GM23248 (cell line): Measurements from ENCODE around the gene IKZF4. TPM values are rescaled to one million over a fixed set of nuclear protein-coding genes. Genes with fewer than 3 reads are reported as not detected.

Source experiments
- DNase-seq: peaks from one replicate; pipeline ENCODE4 v3.0.0-alpha.2; 2015
- H2AFZ ChIP-seq: fragments of 200-600 bp; sonication (generic); 2 replicates; pipeline ENCODE4 v1.6.1; 2016; ENCODE audit warnings: antibody characterized with exemption
- H3F3A ChIP-seq: fragments of 200-600 bp; sonication (generic); 2 replicates; pipeline ENCODE4 v1.6.1; 2016; ENCODE audit warnings: mild to moderate bottlenecking, antibody characterized with exemption, mixed run types; ENCODE audit not compliant: insufficient read depth
- H3K27ac ChIP-seq: fragments of 200-600 bp; sonication (generic); 2 replicates; pipeline ENCODE4 v1.5.1; 2016; ENCODE audit warnings: mild to moderate bottlenecking
- H3K27me3 ChIP-seq: fragments of 200-600 bp; sonication (generic); replicated peaks from 2 replicates; pipeline ENCODE4 v1.6.1; 2016; ENCODE audit warnings: mild to moderate bottlenecking; ENCODE audit not compliant: insufficient read depth
- H3K36me3 ChIP-seq: fragments of 200-600 bp; sonication (generic); 2 replicates; pipeline ENCODE4 v1.6.1; 2016; ENCODE audit warnings: low read depth, mild to moderate bottlenecking
- H3K4me1 ChIP-seq: fragments of 200-600 bp; sonication (generic); 2 replicates; pipeline ENCODE4 v1.6.1; 2016; ENCODE audit warnings: mild to moderate bottlenecking; ENCODE audit not compliant: insufficient read depth
- H3K4me2 ChIP-seq: fragments of 200-600 bp; sonication (generic); one replicate; pipeline ENCODE4 v1.6.1; 2016; ENCODE audit warnings: mild to moderate bottlenecking; ENCODE audit not compliant: unreplicated experiment
- H3K4me3 ChIP-seq: fragments of 200-600 bp; sonication (generic); 2 replicates; pipeline ENCODE4 v1.5.1; 2016; ENCODE audit warnings: mild to moderate bottlenecking
- H3K79me2 ChIP-seq: fragments of 200-600 bp; sonication (generic); 2 replicates; pipeline ENCODE4 v1.6.1; 2016; ENCODE audit warnings: mild to moderate bottlenecking; ENCODE audit not compliant: insufficient read depth
- H3K9ac ChIP-seq: fragments of 200-600 bp; sonication (generic); 2 replicates; pipeline ENCODE4 v1.6.1; 2016; ENCODE audit warnings: mild to moderate bottlenecking
- H3K9me2 ChIP-seq: fragments of 200-600 bp; sonication (generic); 2 replicates; pipeline ENCODE4 v1.6.1; 2016; ENCODE audit warnings: mixed run types, mild to moderate bottlenecking, moderate library complexity; ENCODE audit not compliant: insufficient read depth
- H3K9me3 ChIP-seq: fragments of 200-600 bp; sonication (generic); one replicate; pipeline ENCODE4 v1.6.1; 2017; ENCODE audit warnings: low read depth
- H4K20me1 ChIP-seq: fragments of 200-600 bp; sonication (generic); 2 replicates; pipeline ENCODE4 v1.6.0; 2016; ENCODE audit not compliant: insufficient read depth
- EZH2 ChIP-seq: fragments of 200-600 bp; sonication (generic); IDR thresholded peaks from 2 replicates; pipeline ENCODE4 v1.6.1; 2018; ENCODE audit warnings: antibody characterized with exemption, mild to moderate bottlenecking; ENCODE audit not compliant: insufficient read depth, poor library complexity, severe bottlenecking
- EZH2phosphoT487 ChIP-seq: fragments of 200-600 bp; sonication (generic); IDR thresholded peaks from 2 replicates; pipeline ENCODE4 v1.6.1; 2018; ENCODE audit warnings: antibody characterized with exemption, moderate library complexity, mild to moderate bottlenecking, low read depth; ENCODE audit not compliant: insufficient read depth
- WGBS, 2 experiments: methylation state at CpG; one replicate each; pipeline ENCODE4 v1.1.6; 2015 to 2017; ENCODE audit warnings: low lambda C conversion rate in 2 of 2, low coverage in 1 of 2; ENCODE audit errors: missing lambda C conversion rate in 2 of 2; 5-methylcytosine and 5-hydroxymethylcytosine counted together
- in situ Hi-C: fragments of 300-500 bp; cut with MboI; formaldehyde crosslinking; loops from 2 replicates; pipeline ENCODE4 v1.15.0; 2020
- polyA plus RNA-seq: library from polyadenylated mRNA; unstranded; fragments of >200 nt; fragmentation: Nextera tagmentation; extraction: Ambion mirVana; gene quantifications from 2 replicates; pipeline ENCODE4 v1.2.1, GENCODE V29; 2016
- total RNA-seq: library from RNA; depleted of rRNA; stranded (reverse); fragments of >200 nt; shearing (Covaris generic); gene quantifications from 2 replicates; pipeline ENCODE4 v1.2.3, GENCODE V29; 2014; rRNA removed

IKZF4 gene
- 1.4 and 1.5 TPM in 2 replicates for total RNA-seq
- polyA plus RNA-seq = 0.99 and 1.1 TPM in 2 replicates

- WGBS, 2 experiments = 50 to 60% methylated on average over 7 to 10 of the region's 10 CpGs
- Histone ChIP-seq H3K4me1 (no peaks in the 10 kb centered on the region), H3K36me3 (no peaks in the 10 kb centered on the region), H3F3A (no peaks in the 10 kb centered on the region), H3K27ac (no peak within 1 kb of the TSS), H3K4me3 (no peak within 1 kb of the TSS), H3K9ac (no peak within 1 kb of the TSS), H3K27me3 (no peaks in the 10 kb centered on the region), H4K20me1 (no peaks in the 10 kb centered on the region), H3K9me2 (no peaks in the 10 kb centered on the region), H3K9me3 (no peaks in the 10 kb centered on the region), H3K4me2 (no peak within 1 kb of the TSS), H3K79me2 (no peaks in the 10 kb centered on the region), H2AFZ (no peak within 1 kb of the TSS)
- no peak for DNase-seq
- no peak for TF ChIP-seq EZH2
- no peak for TF ChIP-seq EZH2phosphoT487
- in situ Hi-C loops = no loop called here
Measured at GRCh38 chr12:56020423-56021184, at the start of gene IKZF4. IKZF4 (plus strand) TSS chr12:56021043; CDS start chr12:56021494, 451 bp downstream.

GRCh38 chr12:55972042-55972441 lies 48.8 kb upstream of the IKZF4 start:
- H3K27me3 ChIP-seq = no peaks in the 10 kb centered on the region
- H3K4me3 ChIP-seq = peak overlapping the region; percentile 87
- no peaks in the 10 kb centered on the region for H3K9me3 ChIP-seq
- peaks cover 53% of the 10 kb centered on the region for H3K79me2 ChIP-seq
- WGBS, 2 experiments = 26 to 28% methylated on average over 3 of the region's 3 CpGs
- peak overlapping the region; percentile 97 for H3K4me2 ChIP-seq
- no peaks in the 10 kb centered on the region for H4K20me1 ChIP-seq
- peak overlapping the region; percentile 96 for H3K27ac ChIP-seq
- H3K9ac ChIP-seq = peak overlapping the region; percentile 94
- 0 out of 2 replicates have a peak, but pooled peaks cover 3% of the 10 kb centered on the region for H3K36me3 ChIP-seq
- DNase-seq = peak; percentile 61
- peaks cover 17% of the 10 kb centered on the region for H3K4me1 ChIP-seq
- in situ Hi-C loops = no loop called here
- peak overlapping the region; percentile 28 for H2AFZ ChIP-seq
- peaks cover 27% of the 10 kb centered on the region for H3F3A ChIP-seq
- H3K9me2 ChIP-seq = no peaks in the 10 kb centered on the region
- no peak for TF ChIP-seq EZH2phosphoT487
- no peak for TF ChIP-seq EZH2

- Histone ChIP-seq H3K9ac (peak overlapping the region; percentile 94), H3K27ac (peak overlapping the region; percentile 96), H3K4me2 (peak overlapping the region; percentile 97), H4K20me1 (no peaks in the 10 kb centered on the region), H3F3A (peaks cover 27% of the 10 kb centered on the region), H3K27me3 (no peaks in the 10 kb centered on the region), H3K36me3 (0 out of 2 replicates have a peak, but pooled peaks cover 3% of the 10 kb centered on the region), H3K4me3 (peak overlapping the region; percentile 87), H2AFZ (peak overlapping the region; percentile 81), H3K9me2 (no peaks in the 10 kb centered on the region), H3K4me1 (peaks cover 17% of the 10 kb centered on the region), H3K79me2 (peaks cover 53% of the 10 kb centered on the region), H3K9me3 (no peaks in the 10 kb centered on the region)
- in situ Hi-C loops = no loop called here
- WGBS, 2 experiments = 0 to 7% methylated on average over 1 of the region's 1 CpG
- TF ChIP-seq EZH2phosphoT487 (no peak), EZH2 (no peak)
- DNase-seq = peak; percentile 19
Measured at GRCh38 chr12:55972456-55972855, 48.4 kb upstream of the IKZF4 start.

GRCh38 chr12:55972911-55973598 lies 47.8 kb upstream of the IKZF4 start:
- Histone ChIP-seq H3K79me2 (peaks cover 53% of the 10 kb centered on the region), H3K4me2 (peak overlapping the region; percentile 97), H4K20me1 (no peaks in the 10 kb centered on the region), H3K27me3 (no peaks in the 10 kb centered on the region), H3K4me1 (peaks cover 17% of the 10 kb centered on the region), H3K27ac (peak overlapping the region; percentile 96), H3K4me3 (peak overlapping the region; percentile 87), H3K9me2 (no peaks in the 10 kb centered on the region), H2AFZ (peak overlapping the region; percentile 81), H3K36me3 (0 out of 2 replicates have a peak, but pooled peaks cover 3% of the 10 kb centered on the region), H3F3A (peaks cover 27% of the 10 kb centered on the region), H3K9me3 (no peaks in the 10 kb centered on the region), H3K9ac (peak overlapping the region; percentile 94)
- WGBS, 2 experiments = 1 to 2% methylated on average over 18 of the region's 18 CpGs
- TF ChIP-seq EZH2phosphoT487 = no peak
- no peak for TF ChIP-seq EZH2
- DNase-seq = no peak
- in situ Hi-C loops = no loop called here
